ENCODE results near the gene SLC6A5. TPM values are rescaled to one million over a fixed set of nuclear protein-coding genes. Genes with fewer than 3 reads are reported as not detected.
A peak's percentile ranks its signal among the peaks of the same experiment; 100 is the strongest.

The SLC6A5 gene
- total RNA-seq, 4 donors from 2014 or later, result not detected

- no peak for DNase-seq
- Histone ChIP-seq H3K36me3 (no peaks in the 10 kb centered on the region), H3K9me3 (no peaks in the 10 kb centered on the region), H3K27me3 (peaks cover 0 to 23% (median 0%) of the 10 kb centered on the region in 4 donors), H3K4me3 (no peak overlapping the region), H3K27ac (no peak overlapping the region), H3K4me1 (no peaks in the 10 kb centered on the region)
- 69 to 79% methylated on average over 7 of the region's 7 CpGs for WGBS, 2 donors
- TF ChIP-seq POLR2A (IDR thresholded peaks at IDR 0.05) (no peak), CTCF (IDR thresholded peaks at IDR 0.05) (no peak)
- intact Hi-C loops (cut with DNase I), result no loop called here
Observed at GRCh38 chr11:20638074-20638473, 38.7 kb downstream of the SLC6A5 start.

- H3K4me1 ChIP-seq, result no peaks in the 10 kb centered on the region
- no peaks in the 10 kb centered on the region for H3K9me3 ChIP-seq
- H3K27me3 ChIP-seq, result peaks cover 0 to 20% (median 0%) of the 10 kb centered on the region in 4 donors
- 37 to 43% methylated on average over 3 of the region's 3 CpGs for WGBS, 2 donors
- intact Hi-C loops (cut with DNase I), result no loop called here
- TF ChIP-seq CTCF (IDR thresholded peaks at IDR 0.05), result no peak
- TF ChIP-seq POLR2A (IDR thresholded peaks at IDR 0.05), result no peak
- no peak overlapping the region for H3K4me3 ChIP-seq
- H3K27ac ChIP-seq, result no peak overlapping the region
- no peaks in the 10 kb centered on the region for H3K36me3 ChIP-seq
- no peak for DNase-seq
Observed at GRCh38 chr11:20639688-20640087, 40.3 kb downstream of the SLC6A5 start.

GRCh38 chr11:20640401-20640800 is 41.0 kb downstream of the SLC6A5 start:
- Histone ChIP-seq H3K27me3 (peaks cover 0 to 20% (median 0%) of the 10 kb centered on the region in 4 donors), H3K27ac (no peak overlapping the region), H3K4me3 (no peak overlapping the region), H3K4me1 (no peaks in the 10 kb centered on the region), H3K9me3 (no peaks in the 10 kb centered on the region), H3K36me3 (no peaks in the 10 kb centered on the region)
- TF ChIP-seq CTCF (IDR thresholded peaks at IDR 0.05) (no peak), POLR2A (IDR thresholded peaks at IDR 0.05) (no peak)
- intact Hi-C loops (cut with DNase I), result no loop called here
- WGBS, 2 donors, result 100% methylated on average over 1 to 2 of the region's 2 CpGs
- no peak for DNase-seq

GRCh38 chr11:20644360-20644759 is 45.0 kb downstream of the SLC6A5 start:
- Histone ChIP-seq H3K27me3 (peaks cover 0 to 18% (median 0%) of the 10 kb centered on the region in 4 donors), H3K9me3 (no peaks in the 10 kb centered on the region), H3K36me3 (no peaks in the 10 kb centered on the region), H3K4me1 (no peaks in the 10 kb centered on the region), H3K27ac (no peak overlapping the region), H3K4me3 (no peak overlapping the region)
- intact Hi-C loops (cut with DNase I), result no loop called here
- 74 to 79% methylated on average over 4 of the region's 4 CpGs for WGBS, 2 donors
- no peak for DNase-seq
- TF ChIP-seq POLR2A (IDR thresholded peaks at IDR 0.05) (no peak), CTCF (IDR thresholded peaks at IDR 0.05) (no peak)

GRCh38 chr11:20647976-20648565 is 48.7 kb downstream of the SLC6A5 start:
- Histone ChIP-seq H3K9me3 (no peaks in the 10 kb centered on the region), H3K4me3 (no peak overlapping the region), H3K36me3 (no peaks in the 10 kb centered on the region), H3K27me3 (peaks cover 0 to 12% (median 0%) of the 10 kb centered on the region in 4 donors), H3K27ac (no peak overlapping the region), H3K4me1 (no peaks in the 10 kb centered on the region)
- peak; percentile 56 to 86 (median 82) for TF ChIP-seq CTCF (IDR thresholded peaks at IDR 0.05)
- no peak for TF ChIP-seq POLR2A (IDR thresholded peaks at IDR 0.05)
- intact Hi-C loops (cut with DNase I), result no loop called here
- no peak for DNase-seq
- 33 to 36% methylated on average over 4 of the region's 4 CpGs for WGBS, 2 donors
